Uterus (tissue), 4 donors: ENCODE results near the gene DLG1. TPM values are rescaled to one million over a fixed set of nuclear protein-coding genes. Genes with fewer than 3 reads are reported as not detected.

Source experiments
- DNase-seq, 2 donors: peaks; one replicate each; pipeline ENCODE4 v3.0.0-alpha.2; 2019 to 2020
- H3K27ac ChIP-seq, 2 donors: fragments of 200-600 bp; sonication (generic); 1 replicate in 1 of 2; 2 replicates in 1 of 2; pipeline ENCODE4 v1.5.1; 2016 to 2018
- H3K27me3 ChIP-seq, 2 donors: fragments of 200-600 bp; sonication (generic); one replicate each; pipeline ENCODE4 v1.5.1; 2018 to 2019; ENCODE audit warnings: control low read depth in 1 of 2
- H3K36me3 ChIP-seq, 2 donors: fragments of 200-600 bp; sonication (generic); one replicate each; pipeline ENCODE4 v1.5.1; 2019; ENCODE audit warnings: control low read depth in 1 of 2
- H3K4me1 ChIP-seq, 2 donors: fragments of 200-600 bp; sonication (generic); one replicate each; pipeline ENCODE4 v1.5.1; 2018 to 2019; ENCODE audit warnings: control low read depth in 1 of 2
- H3K4me3 ChIP-seq, 2 donors: fragments of 200-600 bp; sonication (generic); 1 replicate in 1 of 2; 2 replicates in 1 of 2; pipeline ENCODE4 v1.5.1; 2018 to 2019; ENCODE audit warnings: mild to moderate bottlenecking in 1 of 2
- H3K9me3 ChIP-seq, 2 donors: fragments of 200-600 bp; sonication (generic); one replicate each; pipeline ENCODE4 v1.5.1; 2019; ENCODE audit warnings: control low read depth in 1 of 2
- POLR2A ChIP-seq, 2 donors: fragments of 450-650 bp; IDR thresholded peaks; one replicate each; pipeline ENCODE4 v1.6.1; 2016; ENCODE audit warnings: antibody characterized with exemption in 2 of 2, mild to moderate bottlenecking in 1 of 2, moderate library complexity in 1 of 2
- intact Hi-C: fragments of 100-400 bp; cut with DNase I; formaldehyde crosslinking; loops from one replicate; pipeline ENCODE4 v1.15.1; 2023; ENCODE audit warnings: low total_unique reads
- total RNA-seq, 4 donors: library from RNA; depleted of rRNA in 3 of 4; stranded (reverse); fragments of >200 nt in 3 of 4; gene quantifications; one replicate each; pipeline versions ENCODE4 v1.1.0 to v1.2.4, GENCODE V29; 2014 to 2023
- TF ChIP-seq, protein P1 (sequence below), 4 experiments: fragments of 200-600 bp in 2 of 4; fragments of 450-650 bp in 2 of 4; sonication (generic) in 2 of 4; IDR thresholded peaks; one replicate each; pipeline ENCODE4 v1.5.1; 2016 to 2019; ENCODE audit warnings: antibody characterized with exemption in 4 of 4, mild to moderate bottlenecking in 2 of 4, moderate library complexity in 1 of 4
- donor health status: DM: yes; HTN: yes; CAD: no.

DLG1 gene
- total RNA-seq: 100 to 1,000 TPM in 2 of 4 donors, 10 to 100 TPM in 2; 24.1 to 139 (median 82.9) TPM

DNA sequence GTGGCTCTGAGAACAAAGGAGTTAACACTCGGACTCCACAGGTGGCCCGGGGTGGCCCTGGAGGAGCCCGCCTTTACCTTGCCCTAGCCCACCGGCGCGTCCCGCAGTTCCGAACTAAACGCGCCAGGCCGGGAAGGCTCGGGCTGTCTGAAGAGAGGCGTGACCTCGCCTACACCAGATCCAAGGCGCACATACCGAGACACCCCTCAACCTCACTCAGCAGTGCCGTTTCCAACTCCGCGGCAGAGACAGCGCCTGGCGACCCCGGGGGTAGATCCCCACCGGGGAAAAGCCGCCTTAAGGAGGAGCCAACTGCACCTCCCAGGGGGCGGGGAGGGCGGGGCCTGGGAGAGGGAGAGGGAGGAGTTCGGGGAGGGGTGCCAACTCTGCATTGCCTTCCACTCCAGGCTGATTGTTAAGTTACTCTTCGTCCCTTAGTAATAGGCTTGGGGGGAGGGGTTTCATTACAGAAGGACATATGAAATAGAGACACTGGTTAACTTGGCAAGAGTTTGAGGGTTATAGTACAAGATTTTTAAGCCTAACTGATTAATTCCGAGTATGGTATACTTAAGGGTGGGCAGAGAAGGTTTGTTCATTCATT lies at the start of gene DLG1:
Gene DLG1, minus strand, starts transcription at position 272 of the 604 bp plus-strand sequence. CDS start 1,408 bp downstream, outside the sequence.
- Histone ChIP-seq H3K4me1 (peaks cover 0 to 4% of the 10 kb centered on the region in 2 donors), H3K27me3 (no peaks in the 10 kb centered on the region), H3K9me3 (no peaks in the 10 kb centered on the region), H3K36me3 (no peaks in the 10 kb centered on the region), H3K27ac (peak within 1 kb of the TSS; percentile 92 to 93), H3K4me3 (peak within 1 kb of the TSS; percentile 78 to 84)
- TF ChIP-seq, protein P1, sequence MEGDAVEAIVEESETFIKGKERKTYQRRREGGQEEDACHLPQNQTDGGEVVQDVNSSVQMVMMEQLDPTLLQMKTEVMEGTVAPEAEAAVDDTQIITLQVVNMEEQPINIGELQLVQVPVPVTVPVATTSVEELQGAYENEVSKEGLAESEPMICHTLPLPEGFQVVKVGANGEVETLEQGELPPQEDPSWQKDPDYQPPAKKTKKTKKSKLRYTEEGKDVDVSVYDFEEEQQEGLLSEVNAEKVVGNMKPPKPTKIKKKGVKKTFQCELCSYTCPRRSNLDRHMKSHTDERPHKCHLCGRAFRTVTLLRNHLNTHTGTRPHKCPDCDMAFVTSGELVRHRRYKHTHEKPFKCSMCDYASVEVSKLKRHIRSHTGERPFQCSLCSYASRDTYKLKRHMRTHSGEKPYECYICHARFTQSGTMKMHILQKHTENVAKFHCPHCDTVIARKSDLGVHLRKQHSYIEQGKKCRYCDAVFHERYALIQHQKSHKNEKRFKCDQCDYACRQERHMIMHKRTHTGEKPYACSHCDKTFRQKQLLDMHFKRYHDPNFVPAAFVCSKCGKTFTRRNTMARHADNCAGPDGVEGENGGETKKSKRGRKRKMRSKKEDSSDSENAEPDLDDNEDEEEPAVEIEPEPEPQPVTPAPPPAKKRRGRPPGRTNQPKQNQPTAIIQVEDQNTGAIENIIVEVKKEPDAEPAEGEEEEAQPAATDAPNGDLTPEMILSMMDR (IDR thresholded peaks at IDR 0.05): no peak
- peak in 1 of 2 donors; percentile 56 for TF ChIP-seq POLR2A (IDR thresholded peaks at IDR 0.05)
- peak; percentile 86 to 88 for DNase-seq
- intact Hi-C loops: no loop called here

DNA sequence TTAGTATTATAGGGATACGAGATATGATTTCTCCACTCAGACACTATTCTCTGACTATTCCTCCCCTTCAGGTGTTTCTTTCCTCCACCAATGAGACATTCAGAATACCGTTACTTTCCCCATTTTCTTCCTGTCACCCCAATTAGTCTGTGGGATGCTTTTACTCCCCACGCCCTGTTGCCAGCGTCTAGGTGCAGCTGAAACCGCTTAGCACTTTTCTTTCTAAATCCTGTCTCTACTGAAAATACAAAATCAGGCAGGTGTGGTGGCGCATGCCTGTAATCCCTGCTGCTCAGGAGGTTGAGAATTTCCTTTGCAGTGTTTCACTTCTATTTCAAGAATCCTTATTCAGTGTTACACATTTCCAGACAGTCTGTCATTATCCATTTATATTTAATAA lies 49.6 kb upstream of the DLG1 start:
- Histone ChIP-seq H3K4me3 (no peak overlapping the region), H3K36me3 (no peaks in the 10 kb centered on the region), H3K4me1 (peaks cover 0 to 4% of the 10 kb centered on the region in 2 donors), H3K9me3 (no peaks in the 10 kb centered on the region), H3K27ac (no peak overlapping the region), H3K27me3 (no peaks in the 10 kb centered on the region)
- TF ChIP-seq, protein P1 (IDR thresholded peaks at IDR 0.05): no peak
- TF ChIP-seq POLR2A (IDR thresholded peaks at IDR 0.05): no peak
- intact Hi-C loops: no loop called here
- no peak for DNase-seq

DNA sequence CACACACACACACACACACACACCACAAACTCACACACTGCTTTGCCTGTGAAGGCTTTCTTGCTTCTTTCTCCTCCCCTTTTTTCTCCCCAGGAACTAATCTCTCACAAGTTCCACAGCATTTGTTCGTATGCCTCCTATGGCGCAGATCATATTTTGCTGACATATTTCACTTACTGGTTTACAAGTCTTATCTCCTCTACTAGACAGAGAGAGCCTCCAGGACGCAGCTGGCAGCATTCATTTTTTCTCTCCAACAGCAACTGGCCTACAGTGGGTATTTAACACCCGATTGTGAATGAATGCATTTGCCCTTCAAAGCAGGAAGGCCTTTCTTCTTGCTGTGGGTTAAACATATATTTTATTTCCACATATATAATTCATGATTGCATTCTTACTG lies 47.0 kb upstream of the DLG1 start:
- no peak overlapping the region for H3K4me3 ChIP-seq
- TF ChIP-seq, protein P1 (IDR thresholded peaks at IDR 0.05): no peak
- no peak for TF ChIP-seq POLR2A (IDR thresholded peaks at IDR 0.05)
- intact Hi-C loops: no loop called here
- no peaks in the 10 kb centered on the region for H3K36me3 ChIP-seq
- H3K27me3 ChIP-seq: no peaks in the 10 kb centered on the region
- no peaks in the 10 kb centered on the region for H3K9me3 ChIP-seq
- no peaks in the 10 kb centered on the region for H3K4me1 ChIP-seq
- DNase-seq: no peak
- no peak overlapping the region for H3K27ac ChIP-seq

DNA sequence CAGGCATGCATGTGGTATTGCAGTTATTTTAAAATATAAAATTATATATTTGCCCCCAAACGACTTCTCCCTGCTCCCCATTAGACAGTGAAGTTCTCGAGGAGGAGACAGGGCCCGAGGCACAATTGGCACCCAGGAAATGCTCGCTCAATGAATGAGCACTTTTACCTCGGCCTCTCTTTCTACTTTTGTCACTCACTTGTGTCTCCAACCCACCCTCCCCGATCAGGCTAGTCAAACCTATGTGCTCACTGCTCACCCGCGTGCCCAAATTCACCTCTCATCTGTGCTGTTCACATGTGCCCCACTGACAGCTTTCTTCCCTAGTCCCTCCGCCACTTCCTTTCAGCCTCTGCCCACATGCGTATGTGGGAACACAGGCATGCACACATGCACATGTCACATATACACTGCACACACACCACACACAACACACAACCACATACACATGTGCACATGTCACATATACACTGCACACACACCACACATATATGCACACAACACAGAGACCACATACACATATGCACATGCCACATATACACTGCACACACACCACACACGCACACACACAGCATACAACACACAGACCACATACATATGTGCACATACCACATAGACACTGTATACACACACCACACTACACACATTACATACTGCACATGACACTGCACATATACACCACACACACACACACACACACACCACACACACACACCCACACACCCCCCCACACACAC lies 46.3 kb upstream of the DLG1 start:
- TF ChIP-seq, protein P1 (IDR thresholded peaks at IDR 0.05): no peak
- TF ChIP-seq POLR2A (IDR thresholded peaks at IDR 0.05): no peak
- intact Hi-C loops: no loop called here
- Histone ChIP-seq H3K36me3 (no peaks in the 10 kb centered on the region), H3K27me3 (no peaks in the 10 kb centered on the region), H3K4me3 (no peak overlapping the region), H3K4me1 (no peaks in the 10 kb centered on the region), H3K9me3 (no peaks in the 10 kb centered on the region), H3K27ac (no peak overlapping the region)
- DNase-seq: no peak
